WI38 (cell line): Measurements from ENCODE around the gene RUSC1.
A peak's percentile ranks its signal among the peaks of the same experiment; 100 is the strongest.

Experiments
- H3K4me3 ChIP-seq: 2 replicates; pipeline ENCODE4 v1.5.1; 2011; ENCODE audit warnings: low read depth, mild to moderate bottlenecking, control low read depth, low read length
- TF ChIP-seq, protein P1 (sequence below): IDR thresholded peaks from 2 replicates; pipeline ENCODE4 v1.5.1; 2012; ENCODE audit warnings: low read depth, mild to moderate bottlenecking, control low read depth, low read length

Gene RUSC1

DNA sequence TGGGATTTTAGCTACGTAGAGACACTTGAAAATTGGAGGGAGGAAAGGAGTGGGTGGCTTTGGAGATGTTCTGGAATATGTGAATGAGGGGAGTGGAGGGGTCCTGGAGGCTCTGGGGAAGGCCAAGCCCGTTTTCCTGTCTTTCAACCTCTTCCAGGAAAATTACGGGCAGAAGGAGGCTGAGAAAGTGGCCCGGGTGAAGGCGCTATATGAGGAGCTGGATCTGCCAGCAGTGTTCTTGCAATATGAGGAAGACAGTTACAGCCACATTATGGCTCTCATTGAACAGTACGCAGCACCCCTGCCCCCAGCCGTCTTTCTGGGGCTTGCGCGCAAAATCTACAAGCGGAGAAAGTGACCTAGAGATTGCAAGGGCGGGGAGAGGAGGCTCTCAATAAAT lies 442 bp upstream of the RUSC1 start:
- TF ChIP-seq, protein P1, sequence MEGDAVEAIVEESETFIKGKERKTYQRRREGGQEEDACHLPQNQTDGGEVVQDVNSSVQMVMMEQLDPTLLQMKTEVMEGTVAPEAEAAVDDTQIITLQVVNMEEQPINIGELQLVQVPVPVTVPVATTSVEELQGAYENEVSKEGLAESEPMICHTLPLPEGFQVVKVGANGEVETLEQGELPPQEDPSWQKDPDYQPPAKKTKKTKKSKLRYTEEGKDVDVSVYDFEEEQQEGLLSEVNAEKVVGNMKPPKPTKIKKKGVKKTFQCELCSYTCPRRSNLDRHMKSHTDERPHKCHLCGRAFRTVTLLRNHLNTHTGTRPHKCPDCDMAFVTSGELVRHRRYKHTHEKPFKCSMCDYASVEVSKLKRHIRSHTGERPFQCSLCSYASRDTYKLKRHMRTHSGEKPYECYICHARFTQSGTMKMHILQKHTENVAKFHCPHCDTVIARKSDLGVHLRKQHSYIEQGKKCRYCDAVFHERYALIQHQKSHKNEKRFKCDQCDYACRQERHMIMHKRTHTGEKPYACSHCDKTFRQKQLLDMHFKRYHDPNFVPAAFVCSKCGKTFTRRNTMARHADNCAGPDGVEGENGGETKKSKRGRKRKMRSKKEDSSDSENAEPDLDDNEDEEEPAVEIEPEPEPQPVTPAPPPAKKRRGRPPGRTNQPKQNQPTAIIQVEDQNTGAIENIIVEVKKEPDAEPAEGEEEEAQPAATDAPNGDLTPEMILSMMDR = no peak

DNA sequence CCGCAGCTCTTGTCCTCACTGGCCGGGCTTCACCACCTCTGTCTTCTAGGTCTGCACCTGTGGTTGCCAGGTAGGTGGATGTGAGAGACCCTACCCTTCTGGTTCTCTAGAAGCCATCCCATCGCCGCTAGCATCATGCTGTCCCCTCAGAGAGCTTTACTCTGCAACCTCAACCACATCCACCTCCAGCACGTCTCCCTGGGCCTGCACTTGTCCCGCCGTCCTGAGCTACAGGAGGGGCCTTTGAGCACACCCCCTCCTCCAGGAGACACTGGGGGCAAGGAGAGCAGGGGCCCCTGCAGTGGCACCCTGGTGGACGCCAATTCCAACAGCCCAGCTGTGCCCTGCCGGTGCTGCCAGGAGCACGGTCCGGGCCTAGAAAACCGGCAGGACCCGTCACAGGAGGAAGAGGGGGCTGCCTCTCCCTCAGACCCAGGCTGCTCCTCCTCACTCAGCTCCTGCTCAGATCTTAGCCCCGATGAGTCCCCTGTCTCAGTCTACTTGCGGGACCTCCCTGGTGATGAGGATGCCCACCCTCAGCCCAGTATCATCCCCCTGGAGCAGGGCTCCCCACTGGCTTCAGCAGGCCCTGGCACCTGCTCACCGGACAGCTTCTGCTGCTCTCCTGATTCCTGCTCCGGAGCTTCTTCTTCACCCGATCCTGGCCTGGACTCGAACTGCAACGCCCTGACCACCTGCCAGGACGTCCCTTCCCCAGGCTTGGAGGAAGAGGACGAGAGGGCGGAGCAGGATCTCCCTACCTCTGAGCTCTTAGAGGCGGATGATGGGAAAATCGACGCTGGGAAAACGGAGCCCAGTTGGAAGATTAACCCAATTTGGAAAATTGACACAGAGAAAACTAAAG lies 1.2 kb downstream of the RUSC1 start:
- TF ChIP-seq, protein P1 = no peak
- H3K4me3 ChIP-seq = peak overlapping the region; percentile 89

More for the DNA sequence above, 442 bp upstream of the RUSC1 start:
- peak overlapping the region; percentile 89 for H3K4me3 ChIP-seq

DNA sequence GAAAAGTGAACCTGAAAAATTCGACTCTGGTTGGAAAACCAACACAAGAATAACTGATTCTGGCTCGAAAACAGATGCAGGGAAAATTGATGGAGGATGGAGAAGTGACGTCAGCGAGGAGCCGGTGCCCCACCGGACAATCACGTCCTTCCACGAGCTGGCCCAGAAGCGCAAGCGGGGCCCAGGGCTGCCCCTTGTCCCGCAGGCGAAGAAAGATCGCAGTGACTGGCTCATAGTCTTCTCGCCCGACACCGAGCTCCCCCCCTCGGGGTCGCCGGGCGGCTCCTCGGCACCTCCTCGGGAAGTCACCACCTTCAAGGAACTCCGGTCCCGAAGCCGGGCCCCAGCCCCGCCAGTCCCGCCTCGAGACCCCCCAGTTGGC lies 1.9 kb downstream of the RUSC1 start:
- TF ChIP-seq, protein P1 = no peak
- peak overlapping the region; percentile 89 for H3K4me3 ChIP-seq

DNA sequence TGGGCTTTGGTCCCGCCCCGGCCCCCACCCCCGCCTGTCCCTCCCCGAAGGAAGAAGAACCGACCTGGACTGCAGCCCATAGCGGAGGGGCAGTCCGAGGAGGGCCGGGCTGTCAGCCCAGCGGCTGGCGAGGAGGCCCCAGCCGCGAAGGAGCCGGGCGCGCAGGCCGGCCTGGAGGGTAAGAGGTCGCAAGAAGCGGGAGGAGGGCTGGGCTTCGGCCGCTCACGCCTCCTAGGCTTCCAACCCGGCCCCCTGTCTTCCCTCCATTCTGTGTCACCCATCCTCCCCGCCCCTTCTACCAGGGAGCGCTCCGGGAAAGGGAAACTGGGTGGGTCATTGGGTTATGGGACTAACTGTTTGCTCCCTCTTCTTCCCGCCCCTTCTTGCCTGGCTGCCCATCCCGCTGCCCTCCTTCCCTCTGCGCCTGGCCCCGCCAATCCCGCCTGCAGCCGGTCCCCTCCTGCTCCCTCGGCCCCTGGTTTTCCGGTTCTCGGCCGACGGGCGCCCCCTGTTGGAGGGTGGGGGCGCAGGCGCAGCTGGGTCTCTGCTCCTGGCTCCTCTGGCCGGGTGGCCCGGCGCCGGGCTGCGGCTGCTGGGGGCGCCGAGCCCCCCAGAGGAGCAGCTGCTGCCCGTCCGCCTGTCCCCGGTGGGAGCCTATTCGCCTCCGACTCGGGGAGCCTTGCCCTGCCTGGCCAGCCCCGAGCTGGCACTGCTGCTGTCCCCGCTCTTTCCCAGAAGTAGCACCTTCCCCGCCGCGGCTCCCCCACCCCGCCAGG lies 2.4 kb downstream of the RUSC1 start:
- H3K4me3 ChIP-seq = peak overlapping the region; percentile 89
- TF ChIP-seq, protein P1 = peak; percentile 89

DNA sequence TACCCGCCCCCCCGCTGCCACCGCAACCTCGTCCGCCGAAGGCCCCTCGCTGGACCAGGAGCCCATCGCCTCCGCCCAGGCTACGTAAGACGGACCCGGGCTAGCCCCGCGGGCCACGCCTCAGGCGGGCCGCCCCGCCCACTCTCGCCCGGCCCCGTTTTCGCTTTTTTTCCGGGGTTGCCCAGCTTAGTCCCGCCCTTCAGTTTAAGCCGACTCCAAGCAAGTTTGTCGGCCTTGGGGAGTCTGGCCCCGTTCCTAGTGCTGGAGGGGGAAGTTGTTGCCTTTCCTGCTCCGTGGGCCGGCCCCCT lies 3.0 kb downstream of the RUSC1 start:
- H3K4me3 ChIP-seq = peak overlapping the region; percentile 89
- TF ChIP-seq, protein P1 = no peak

DNA sequence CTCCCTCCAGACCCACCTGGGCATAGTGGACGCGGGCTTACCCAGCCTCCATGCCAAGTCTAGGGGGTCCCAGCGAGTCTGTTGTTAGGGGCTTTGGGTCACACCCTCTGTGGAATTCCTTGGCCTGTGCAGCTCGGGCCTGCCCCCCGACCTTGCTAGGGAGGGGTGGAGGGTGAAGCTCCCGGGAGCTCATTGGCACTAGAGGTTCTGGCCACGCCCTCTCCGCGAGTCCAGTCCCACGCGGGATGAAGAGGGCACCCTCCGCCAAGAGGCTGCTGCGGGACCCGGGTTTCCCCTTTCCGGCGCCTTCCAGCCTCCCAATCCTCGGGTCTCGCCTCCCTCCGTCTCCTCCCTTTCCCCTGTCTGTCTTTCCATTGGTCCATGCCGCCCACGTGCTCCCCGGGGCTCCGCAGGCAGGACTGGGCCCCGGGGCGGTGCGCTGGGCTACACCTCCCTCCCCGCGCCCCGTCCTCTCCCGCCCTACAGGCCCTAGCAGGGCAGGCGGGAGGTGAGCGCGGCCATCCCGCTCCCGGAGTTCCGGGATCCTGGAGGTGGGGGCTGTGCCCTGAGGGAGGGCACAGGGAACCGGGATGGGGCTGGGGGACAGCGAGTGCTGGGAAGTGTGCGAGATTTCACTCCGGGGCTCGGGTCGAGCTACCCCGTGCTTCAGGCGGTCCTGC lies 3.5 kb downstream of the RUSC1 start:
- H3K4me3 ChIP-seq = peak overlapping the region; percentile 89
- TF ChIP-seq, protein P1 = no peak
